ENCODE measurements around the gene SAFB.

SAFB gene

GRCh38 chr19:5587071-5587455 is 35.8 kb upstream of the SAFB start:
- no peak for ATAC-seq (ENCODE audit: low read depth)
- DNase-seq (ENCODE audit: low spot score): no peak
- H3K9me3 ChIP-seq (ENCODE audit: severe bottlenecking): no peaks in the 10 kb centered on the region
- no peak for TF ChIP-seq CTCF (IDR thresholded peaks at IDR 0.05; ENCODE audit: poor library complexity, severe bottlenecking)
- H3K27me3 ChIP-seq (ENCODE audit: insufficient read depth, poor library complexity, severe bottlenecking): no peaks in the 10 kb centered on the region
- H3K27ac ChIP-seq (ENCODE audit: poor library complexity, severe bottlenecking): no peak overlapping the region
- H3K36me3 ChIP-seq (ENCODE audit: low read depth): peaks cover 29% of the 10 kb centered on the region
- H3K4me1 ChIP-seq (ENCODE audit: insufficient read depth, poor library complexity, severe bottlenecking): no peaks in the 10 kb centered on the region
- no peak overlapping the region for H3K4me3 ChIP-seq (ENCODE audit: severe bottlenecking)

- H3K4me1 ChIP-seq (ENCODE audit: insufficient read depth, poor library complexity, severe bottlenecking): no peaks in the 10 kb centered on the region
- no peak for TF ChIP-seq CTCF (IDR thresholded peaks at IDR 0.05; ENCODE audit: poor library complexity, severe bottlenecking)
- ATAC-seq (ENCODE audit: low read depth): no peak
These were observed 35.2 kb upstream of the SAFB start for GRCh38 chr19:5587661-5588060.

GRCh38 chr19:5588441-5588840 is 34.4 kb upstream of the SAFB start:
- Histone ChIP-seq H3K27ac (ENCODE audit: poor library complexity, severe bottlenecking) (no peak overlapping the region), H3K27me3 (ENCODE audit: insufficient read depth, poor library complexity, severe bottlenecking) (no peaks in the 10 kb centered on the region), H3K9me3 (ENCODE audit: severe bottlenecking) (no peaks in the 10 kb centered on the region), H3K4me1 (ENCODE audit: insufficient read depth, poor library complexity, severe bottlenecking) (no peaks in the 10 kb centered on the region), H3K36me3 (ENCODE audit: low read depth) (peaks cover 42% of the 10 kb centered on the region), H3K4me3 (ENCODE audit: severe bottlenecking) (no peak overlapping the region)
- ATAC-seq (ENCODE audit: low read depth): no peak
- TF ChIP-seq CTCF (IDR thresholded peaks at IDR 0.05; ENCODE audit: poor library complexity, severe bottlenecking): no peak
- no peak for DNase-seq (ENCODE audit: low spot score)

More at GRCh38 chr19:5587661-5588060, 35.2 kb upstream of the SAFB start:
- no peak overlapping the region for H3K4me3 ChIP-seq (ENCODE audit: severe bottlenecking)
- peaks cover 35% of the 10 kb centered on the region for H3K36me3 ChIP-seq (ENCODE audit: low read depth)
- H3K27ac ChIP-seq (ENCODE audit: poor library complexity, severe bottlenecking): no peak overlapping the region
- no peaks in the 10 kb centered on the region for H3K27me3 ChIP-seq (ENCODE audit: insufficient read depth, poor library complexity, severe bottlenecking)
- H3K9me3 ChIP-seq (ENCODE audit: severe bottlenecking): no peaks in the 10 kb centered on the region
- DNase-seq (ENCODE audit: low spot score): no peak

GRCh38 chr19:5588906-5589676 is 33.8 kb upstream of the SAFB start:
- no peaks in the 10 kb centered on the region for H3K27me3 ChIP-seq (ENCODE audit: insufficient read depth, poor library complexity, severe bottlenecking)
- TF ChIP-seq CTCF (IDR thresholded peaks at IDR 0.05; ENCODE audit: poor library complexity, severe bottlenecking): no peak
- no peak overlapping the region for H3K27ac ChIP-seq (ENCODE audit: poor library complexity, severe bottlenecking)
- no peaks in the 10 kb centered on the region for H3K4me1 ChIP-seq (ENCODE audit: insufficient read depth, poor library complexity, severe bottlenecking)
- ATAC-seq (ENCODE audit: low read depth) (no peak; the same call in 2 of the 3 replicates), DNase-seq (ENCODE audit: low spot score) (no peak)
- no peak overlapping the region for H3K4me3 ChIP-seq (ENCODE audit: severe bottlenecking)
- H3K36me3 ChIP-seq (ENCODE audit: low read depth): peaks cover 44% of the 10 kb centered on the region
- no peaks in the 10 kb centered on the region for H3K9me3 ChIP-seq (ENCODE audit: severe bottlenecking)

Measured in RWPE2 (cell line).